DND-41 (cell line): ENCODE data around the gene OR8B8.

Experiments used
- ATAC-seq: fragments of 200-7000 bp; cut with Tn5 transposase; 3 replicates; pipeline ENCODE4 v1.9.1; 2021; ENCODE audit warnings: low read depth; ENCODE audit not compliant: insufficient read depth
- DNase-seq: peaks from one replicate; pipeline ENCODE4 v3.0.0-alpha.2; 2020
- H2AFZ ChIP-seq: 2 replicates; pipeline ENCODE4 v1.6.0; 2012; ENCODE audit warnings: low read depth, low read length
- H3K27ac ChIP-seq: 2 replicates; pipeline ENCODE4 v1.5.1; 2012; ENCODE audit warnings: low read length, inconsistent platforms
- H3K27me3 ChIP-seq: fragments of 200-600 bp; sonication (generic); 2 replicates; pipeline ENCODE4 v1.6.0; 2012; ENCODE audit warnings: low read length, mild to moderate bottlenecking, inconsistent platforms; ENCODE audit not compliant: insufficient read depth, poor library complexity
- H3K36me3 ChIP-seq: 2 replicates; pipeline ENCODE4 v1.5.1; 2012; ENCODE audit warnings: low read length, inconsistent platforms; ENCODE audit not compliant: insufficient read depth
- H3K4me1 ChIP-seq: 2 replicates; pipeline ENCODE4 v1.5.1; 2012; ENCODE audit warnings: mild to moderate bottlenecking, low read length; ENCODE audit not compliant: insufficient read depth
- H3K4me2 ChIP-seq: 2 replicates; pipeline ENCODE4 v1.6.0; 2012; ENCODE audit warnings: mild to moderate bottlenecking, moderate library complexity, low read length, inconsistent platforms; ENCODE audit not compliant: insufficient read depth
- H3K4me3 ChIP-seq, 2 experiments: fragments of 200-600 bp in 1 of 2; shearing (Covaris generic) in 1 of 2; 2 replicates each; pipeline ENCODE4 v1.5.1; 2012 to 2016; ENCODE audit warnings: inconsistent platforms in 2 of 2, low read length in 2 of 2, mild to moderate bottlenecking in 2 of 2, low read depth in 1 of 2, moderate library complexity in 1 of 2
- H3K79me2 ChIP-seq: 2 replicates; pipeline ENCODE4 v1.6.0; 2012; ENCODE audit warnings: low read length, inconsistent platforms; ENCODE audit not compliant: insufficient read depth
- H3K9ac ChIP-seq: 2 replicates; pipeline ENCODE4 v1.6.0; 2012; ENCODE audit warnings: low read depth, mild to moderate bottlenecking, inconsistent platforms, low read length, moderate library complexity
- H3K9me3 ChIP-seq: 2 replicates; pipeline ENCODE4 v1.5.1; 2012; ENCODE audit warnings: low read length, moderate library complexity, mild to moderate bottlenecking, inconsistent platforms; ENCODE audit not compliant: insufficient read depth, severe bottlenecking
- H4K20me1 ChIP-seq: 2 replicates; pipeline ENCODE4 v1.6.0; 2012; ENCODE audit warnings: low read length; ENCODE audit not compliant: insufficient read depth
- EZH2 ChIP-seq: IDR thresholded peaks from 3 replicates; pipeline ENCODE4 v1.6.1; 2012; ENCODE audit warnings: borderline replicate concordance, low read depth, mild to moderate bottlenecking, moderate library complexity, low read length, inconsistent platforms; ENCODE audit not compliant: severe bottlenecking
- TF ChIP-seq, protein P1 (sequence below): IDR thresholded peaks from 2 replicates; pipeline ENCODE4 v1.5.1; 2012; ENCODE audit warnings: borderline replicate concordance, low read length, moderate library complexity, mild to moderate bottlenecking; ENCODE audit not compliant: poor library complexity, severe bottlenecking; ENCODE audit errors: extremely low read depth

OR8B8 gene

DNA sequence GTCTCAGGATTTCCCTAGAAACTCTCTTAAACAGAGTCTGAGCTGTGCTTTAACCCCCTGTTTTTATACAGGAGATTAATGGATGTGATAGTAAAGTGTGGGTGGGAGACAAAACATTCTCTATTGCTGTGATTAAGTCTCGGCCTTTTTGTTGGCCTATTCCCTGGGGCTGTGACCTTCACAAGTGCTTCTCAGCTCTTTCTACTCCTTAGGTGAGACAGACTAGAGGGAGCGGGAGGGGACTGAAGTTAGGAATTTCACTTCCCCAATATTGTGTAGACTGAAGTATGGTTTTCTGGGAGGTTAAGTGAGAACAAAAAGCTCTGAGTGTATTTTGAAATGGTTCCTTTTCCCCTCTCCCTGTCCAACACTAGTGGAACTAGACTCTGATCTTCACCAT lies 29.8 kb upstream of the OR8B8 start:
- no peak for TF ChIP-seq EZH2
- TF ChIP-seq, protein P1, sequence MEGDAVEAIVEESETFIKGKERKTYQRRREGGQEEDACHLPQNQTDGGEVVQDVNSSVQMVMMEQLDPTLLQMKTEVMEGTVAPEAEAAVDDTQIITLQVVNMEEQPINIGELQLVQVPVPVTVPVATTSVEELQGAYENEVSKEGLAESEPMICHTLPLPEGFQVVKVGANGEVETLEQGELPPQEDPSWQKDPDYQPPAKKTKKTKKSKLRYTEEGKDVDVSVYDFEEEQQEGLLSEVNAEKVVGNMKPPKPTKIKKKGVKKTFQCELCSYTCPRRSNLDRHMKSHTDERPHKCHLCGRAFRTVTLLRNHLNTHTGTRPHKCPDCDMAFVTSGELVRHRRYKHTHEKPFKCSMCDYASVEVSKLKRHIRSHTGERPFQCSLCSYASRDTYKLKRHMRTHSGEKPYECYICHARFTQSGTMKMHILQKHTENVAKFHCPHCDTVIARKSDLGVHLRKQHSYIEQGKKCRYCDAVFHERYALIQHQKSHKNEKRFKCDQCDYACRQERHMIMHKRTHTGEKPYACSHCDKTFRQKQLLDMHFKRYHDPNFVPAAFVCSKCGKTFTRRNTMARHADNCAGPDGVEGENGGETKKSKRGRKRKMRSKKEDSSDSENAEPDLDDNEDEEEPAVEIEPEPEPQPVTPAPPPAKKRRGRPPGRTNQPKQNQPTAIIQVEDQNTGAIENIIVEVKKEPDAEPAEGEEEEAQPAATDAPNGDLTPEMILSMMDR = no peak
- no peaks in the 10 kb centered on the region for H4K20me1 ChIP-seq
- DNase-seq (no peak), ATAC-seq (no peak)
- no peaks in the 10 kb centered on the region for H3K9me3 ChIP-seq
- no peak overlapping the region for H3K4me3 ChIP-seq
- H3K36me3 ChIP-seq = no peaks in the 10 kb centered on the region
- no peak overlapping the region for H3K27ac ChIP-seq
- H3K4me1 ChIP-seq = no peaks in the 10 kb centered on the region
- H3K79me2 ChIP-seq = no peaks in the 10 kb centered on the region
- H3K4me2 ChIP-seq = no peak overlapping the region
- no peak overlapping the region for H3K9ac ChIP-seq
- H3K27me3 ChIP-seq = peaks cover 5% of the 10 kb centered on the region
- H2AFZ ChIP-seq = no peak overlapping the region

DNA sequence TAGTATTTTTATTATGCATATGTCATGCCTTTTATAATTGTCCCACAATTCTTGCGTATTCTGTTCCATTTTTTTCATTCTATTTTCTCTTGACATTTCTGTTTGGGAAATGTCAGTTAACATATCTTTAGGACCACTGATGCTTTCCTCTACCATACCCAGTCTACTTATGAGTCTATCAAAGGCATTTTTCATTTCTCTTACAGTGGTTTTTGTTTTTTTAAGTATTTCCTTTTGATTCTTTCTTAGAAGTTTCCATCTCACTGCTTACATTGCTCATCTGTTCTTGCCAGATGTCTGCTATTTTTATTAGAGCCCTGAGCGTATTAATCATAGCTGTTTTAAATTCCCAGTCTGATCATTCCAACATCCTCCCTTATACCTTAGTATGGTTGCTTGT lies 29.3 kb upstream of the OR8B8 start:
- H3K36me3 ChIP-seq = no peaks in the 10 kb centered on the region
- H3K4me2 ChIP-seq = no peak overlapping the region
- no peak overlapping the region for H3K4me3 ChIP-seq
- no peaks in the 10 kb centered on the region for H4K20me1 ChIP-seq
- no peaks in the 10 kb centered on the region for H3K4me1 ChIP-seq
- H3K27me3 ChIP-seq = peaks cover 5% of the 10 kb centered on the region
- TF ChIP-seq, protein P1 = no peak
- no peak for TF ChIP-seq EZH2
- H3K9ac ChIP-seq = no peak overlapping the region
- no peaks in the 10 kb centered on the region for H3K79me2 ChIP-seq
- DNase-seq (no peak), ATAC-seq (no peak)
- no peak overlapping the region for H2AFZ ChIP-seq
- H3K9me3 ChIP-seq = no peaks in the 10 kb centered on the region
- H3K27ac ChIP-seq = no peak overlapping the region

DNA sequence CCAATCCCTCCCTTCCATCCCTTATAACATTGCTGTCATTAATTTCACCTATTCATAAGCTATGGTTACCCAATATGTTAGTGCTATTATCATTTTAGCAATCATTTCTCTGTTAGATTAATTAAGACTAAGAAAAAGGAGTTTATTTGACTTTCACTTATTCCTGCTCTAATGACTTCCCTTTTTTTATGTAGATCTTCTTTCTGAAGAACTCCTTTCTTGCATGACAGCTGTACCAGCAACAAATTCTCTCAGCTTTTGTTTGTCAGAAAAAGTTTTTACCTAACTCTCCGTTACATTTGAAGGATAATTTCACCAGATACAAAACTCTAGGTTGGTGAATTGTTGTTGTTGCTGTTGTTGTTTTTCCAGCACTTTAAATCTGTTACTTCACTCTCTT lies 28.6 kb upstream of the OR8B8 start:
- Histone ChIP-seq H3K9ac (no peak overlapping the region), H3K36me3 (no peaks in the 10 kb centered on the region), H3K4me2 (no peak overlapping the region), H3K9me3 (no peaks in the 10 kb centered on the region), H3K27ac (no peak overlapping the region), H4K20me1 (no peaks in the 10 kb centered on the region), H3K4me1 (no peaks in the 10 kb centered on the region), H3K4me3 (no peak overlapping the region), H2AFZ (no peak overlapping the region), H3K27me3 (peaks cover 12% of the 10 kb centered on the region), H3K79me2 (no peaks in the 10 kb centered on the region)
- no peak for ATAC-seq
- no peak for DNase-seq
- TF ChIP-seq, protein P1 = no peak
- TF ChIP-seq EZH2 = no peak

DNA sequence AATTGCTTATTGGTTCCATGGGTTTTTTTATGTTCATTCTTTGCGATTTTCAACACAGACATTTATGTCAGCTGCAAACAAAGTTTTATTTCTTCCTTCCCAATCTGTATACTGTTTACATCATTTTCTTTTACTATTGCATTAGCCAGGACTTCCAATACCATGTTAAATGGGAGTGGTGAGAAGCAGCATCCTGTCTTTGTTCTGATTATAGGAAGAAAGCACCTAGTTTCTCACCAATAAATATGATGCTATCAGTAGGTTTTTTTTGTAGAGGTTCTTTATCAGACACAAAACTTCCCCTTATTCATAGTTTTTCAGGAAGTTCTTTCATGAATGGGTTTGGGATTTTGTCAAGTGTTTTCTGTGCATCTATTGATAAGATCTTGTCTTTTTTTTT lies 28.0 kb upstream of the OR8B8 start:
- no peak for TF ChIP-seq EZH2
- TF ChIP-seq, protein P1 = no peak
- Histone ChIP-seq H3K4me1 (no peaks in the 10 kb centered on the region), H3K79me2 (no peaks in the 10 kb centered on the region), H3K27ac (no peak overlapping the region), H3K36me3 (no peaks in the 10 kb centered on the region), H4K20me1 (no peaks in the 10 kb centered on the region), H2AFZ (no peak overlapping the region), H3K4me3 (no peak overlapping the region), H3K27me3 (peaks cover 12% of the 10 kb centered on the region), H3K9me3 (no peaks in the 10 kb centered on the region), H3K4me2 (no peak overlapping the region), H3K9ac (no peak overlapping the region)
- ATAC-seq (no peak), DNase-seq (no peak)
